Central memory CD4-positive, alpha-beta T cell (primary cell): ENCODE results near the gene PLA2G15.

Source experiments
- DNase-seq: peaks from one replicate; pipeline ENCODE4 v3.0.0; 2022

Gene PLA2G15

DNA sequence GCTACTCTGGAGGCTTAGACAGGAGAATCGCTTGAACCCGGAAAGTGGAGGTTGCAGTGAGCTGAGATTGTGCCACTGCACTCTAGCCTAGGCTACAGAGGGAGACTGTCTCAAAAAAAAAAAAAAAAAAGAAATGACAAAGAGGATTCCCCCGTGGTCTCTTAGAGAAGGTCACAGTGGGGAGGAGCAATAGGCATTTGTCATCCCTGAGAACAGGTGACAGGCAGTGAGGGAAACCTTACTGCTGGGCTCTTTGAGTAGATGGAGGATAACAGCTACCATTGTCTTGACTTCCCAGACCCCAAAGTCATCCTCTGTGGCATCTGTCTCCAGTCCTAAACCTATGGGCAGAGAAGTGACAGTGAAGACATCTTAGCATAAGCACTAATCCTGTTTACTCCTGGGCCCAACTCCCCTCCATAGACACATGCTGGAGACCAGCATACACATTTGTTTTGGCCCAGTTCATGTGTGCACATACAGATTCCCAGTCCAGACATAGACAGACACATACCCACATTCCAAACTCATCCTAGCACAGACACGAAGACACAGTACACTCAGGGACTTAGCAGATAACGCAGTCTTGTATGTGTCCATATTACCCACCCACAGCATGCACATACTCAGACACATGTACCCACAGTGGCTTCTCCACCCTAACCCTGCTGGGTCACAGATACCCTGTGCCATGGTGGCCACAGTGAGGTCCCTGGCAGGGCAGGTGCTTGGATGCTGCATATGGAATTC, 11.9 kb upstream of the PLA2G15 start:
- DNase-seq = peak; percentile 5

GRCh38 chr16:68233835-68234187, 11.4 kb upstream of the PLA2G15 start:
- no peak for DNase-seq

- no peak for DNase-seq
Measured at GRCh38 chr16:68234188-68235107, 10.7 kb upstream of the PLA2G15 start.

DNA sequence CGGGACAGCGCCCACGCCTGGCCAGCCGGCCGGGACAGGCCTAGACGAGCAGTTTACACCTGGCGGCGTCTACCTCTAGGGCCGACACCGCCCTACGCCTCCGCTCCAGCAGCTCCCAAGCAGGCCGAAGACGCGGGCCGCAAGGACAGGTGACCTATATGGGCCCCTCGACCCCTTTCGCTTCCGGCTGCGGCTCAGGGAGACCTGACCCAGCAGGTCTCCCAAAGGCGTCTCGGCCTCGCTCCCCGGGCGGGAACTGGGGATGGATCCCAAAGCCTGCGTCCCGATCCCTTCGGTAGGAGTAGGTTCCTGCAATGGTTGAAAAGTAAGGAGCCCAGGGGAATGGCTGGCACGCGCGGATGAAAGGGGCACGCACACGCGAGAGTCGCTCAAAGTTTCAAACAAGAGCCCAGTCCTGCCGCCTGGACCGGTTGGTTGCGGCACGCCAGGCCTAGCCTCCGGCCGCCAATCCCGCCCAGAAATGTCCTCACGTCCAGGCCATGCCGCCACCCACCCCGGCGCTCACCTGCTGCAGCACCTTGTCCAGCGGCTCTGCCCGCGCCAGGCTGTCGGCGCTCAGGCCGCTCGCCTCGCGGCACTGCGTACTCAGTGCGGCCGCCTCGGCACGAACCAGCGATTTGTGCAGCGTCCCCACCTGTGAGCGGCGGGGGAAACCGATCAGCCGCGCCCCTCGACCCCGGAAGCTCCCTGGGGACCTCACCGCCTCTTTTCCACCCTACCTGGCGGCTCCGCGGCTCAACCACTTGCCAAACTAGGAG, 9.9 kb upstream of the PLA2G15 start:
- peak; percentile 10 for DNase-seq

GRCh38 chr16:68235887-68236136, 9.4 kb upstream of the PLA2G15 start, which contains the start of gene ESRP2:
Gene ESRP2, minus strand, starts transcription at chr16:68236127. Its CDS starts 82 bp downstream, at chr16:68236045.
- DNase-seq = no peak

DNA sequence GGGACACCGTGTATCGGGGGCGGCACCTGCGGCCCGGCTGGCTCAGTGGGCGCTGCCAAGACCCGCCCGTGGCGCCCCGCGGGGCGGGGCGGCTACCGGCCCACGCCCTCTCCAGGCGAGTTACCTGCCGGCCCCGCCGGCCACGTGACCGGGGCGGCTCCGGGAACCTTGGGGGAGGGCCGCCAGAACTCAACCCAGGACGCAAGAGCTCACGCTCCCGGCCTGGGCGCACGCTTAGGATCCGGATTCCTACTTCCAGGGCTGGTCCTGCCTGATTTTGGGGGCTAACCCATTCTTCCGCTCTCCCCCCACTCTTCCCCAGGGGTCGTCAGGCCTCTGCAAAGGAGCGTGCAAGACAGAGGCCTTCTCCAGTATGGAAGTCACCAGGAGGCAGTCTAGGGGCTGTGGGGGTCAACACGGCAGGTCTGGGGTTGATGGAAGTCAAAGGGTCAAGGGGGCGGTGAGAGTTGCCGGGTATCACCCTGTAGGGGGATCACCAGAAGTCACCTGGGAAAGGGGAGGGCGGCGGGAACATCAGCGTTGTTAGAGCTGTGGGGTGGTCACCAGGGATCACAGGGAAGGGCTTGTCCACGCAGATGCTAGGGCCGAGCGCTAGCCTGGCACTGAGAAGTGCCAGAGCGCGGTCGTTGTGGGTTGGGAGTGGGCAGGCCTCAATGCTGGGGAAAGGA, 8.9 kb upstream of the PLA2G15 start:
- peak; percentile 45 for DNase-seq

DNA sequence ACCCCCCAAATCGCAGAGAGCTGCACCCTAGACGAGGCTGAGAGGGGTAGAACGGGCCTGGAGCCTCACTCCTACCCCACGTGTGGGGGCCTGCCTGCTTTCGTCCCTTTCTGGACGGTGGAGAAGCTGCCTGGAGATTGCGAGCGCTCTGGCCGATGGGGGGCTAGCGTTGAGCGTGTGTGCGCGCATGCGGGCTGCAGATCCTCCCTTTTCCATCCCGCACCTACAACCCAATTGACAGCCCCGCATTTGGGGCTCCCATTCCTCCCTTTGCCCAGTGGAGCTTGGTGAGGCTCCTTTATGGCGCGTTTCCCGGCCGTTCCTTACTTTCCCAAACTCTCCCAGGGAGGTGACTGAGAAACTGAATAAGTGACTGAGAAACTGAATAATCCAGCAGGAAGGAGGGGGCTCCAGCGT, 8.3 kb upstream of the PLA2G15 start:
- DNase-seq = peak; percentile 8

DNA sequence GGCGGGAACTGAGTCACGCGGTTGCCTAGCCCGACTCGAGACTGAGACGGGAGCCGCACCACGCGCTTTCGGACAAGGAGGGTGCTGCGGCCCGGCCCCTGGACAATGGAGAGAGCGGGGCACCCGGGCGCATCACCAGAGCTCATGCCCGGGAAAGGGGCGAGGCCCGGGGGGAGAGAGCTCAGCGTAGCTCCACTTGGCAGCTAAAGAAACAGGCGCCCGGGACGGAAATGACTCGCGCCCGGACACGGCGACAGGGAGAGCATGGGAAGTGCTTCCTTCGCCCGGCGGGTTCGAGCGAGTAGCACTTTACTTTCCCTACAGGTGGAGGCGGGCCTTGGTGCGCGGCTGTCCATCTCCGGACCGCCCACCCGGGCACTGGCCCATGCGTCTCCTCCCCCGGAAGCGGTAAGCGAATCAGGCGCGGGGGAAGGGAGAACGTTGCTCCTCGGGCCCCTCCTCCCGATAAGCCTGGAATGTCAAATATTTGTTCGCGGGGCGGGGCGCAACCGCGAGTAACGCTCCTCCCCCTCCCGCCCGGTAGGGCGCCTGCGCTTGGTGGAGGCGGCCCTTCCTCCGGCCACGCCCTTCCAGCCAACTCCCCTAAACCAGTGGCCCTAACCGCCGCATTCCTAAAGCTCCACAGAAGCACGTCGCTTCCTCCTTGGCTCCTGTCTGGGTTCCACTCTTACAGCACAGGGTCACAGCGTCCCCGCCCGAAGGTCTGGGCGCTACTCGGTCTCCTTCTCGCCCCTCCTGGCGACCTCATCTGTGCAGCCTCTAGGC, 7.7 kb upstream of the PLA2G15 start:
- DNase-seq = peak; percentile 82

GRCh38 chr16:68238029-68238345, 7.2 kb upstream of the PLA2G15 start:
- DNase-seq = no peak

GRCh38 chr16:68242085-68242484, 3.1 kb upstream of the PLA2G15 start:
- DNase-seq = no peak

GRCh38 chr16:68242926-68243858, 2.0 kb upstream of the PLA2G15 start:
- no peak for DNase-seq

DNA sequence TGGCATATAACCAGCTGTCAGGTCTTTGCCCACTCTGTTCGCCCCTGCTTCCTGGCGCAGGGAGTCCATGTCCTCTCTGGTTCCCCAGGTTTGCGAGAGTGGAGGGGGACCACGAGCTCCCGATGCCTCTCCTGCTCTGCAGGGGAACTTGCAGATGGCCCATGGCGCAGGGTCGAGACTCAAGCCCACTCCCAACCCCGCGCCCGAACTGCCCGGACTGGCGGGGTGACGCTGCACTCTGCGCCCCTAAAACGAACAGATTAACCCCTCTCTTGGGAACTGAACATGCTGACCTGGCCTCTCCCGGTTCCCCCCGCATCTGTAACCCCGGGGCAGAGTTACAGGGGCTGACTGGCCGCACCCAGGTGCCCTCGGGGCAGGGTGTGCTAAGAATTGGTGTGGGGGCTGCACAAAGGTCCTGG, 681 bp upstream of the PLA2G15 start:
- DNase-seq = no peak

GRCh38 chr16:68246121-68246520, 948 bp downstream of the PLA2G15 start:
- no peak for DNase-seq

DNA sequence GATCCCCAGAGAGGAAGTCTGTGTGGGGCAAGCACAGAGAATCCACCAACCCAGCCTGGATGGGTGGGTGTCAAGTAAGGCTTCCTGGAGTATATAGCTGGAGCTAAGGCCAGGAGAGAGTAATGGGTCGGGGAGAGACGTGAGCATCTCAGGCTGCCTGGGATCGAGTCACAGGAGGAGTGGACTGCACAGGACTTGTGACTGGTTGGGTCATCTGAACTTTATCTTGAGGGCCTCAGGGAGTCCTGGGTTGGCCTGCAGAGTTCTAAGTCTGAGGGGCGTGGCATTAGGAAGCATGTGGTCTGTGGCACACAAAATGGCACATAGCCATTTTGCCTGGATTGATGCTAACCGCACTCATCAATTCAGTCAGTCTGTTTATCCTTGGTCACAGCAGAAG, 1.5 kb downstream of the PLA2G15 start:
- no peak for DNase-seq

- no peak for DNase-seq
Measured at GRCh38 chr16:68247400-68247799, 2.2 kb downstream of the PLA2G15 start.

GRCh38 chr16:68247932-68248331, 2.8 kb downstream of the PLA2G15 start:
- no peak for DNase-seq

DNA sequence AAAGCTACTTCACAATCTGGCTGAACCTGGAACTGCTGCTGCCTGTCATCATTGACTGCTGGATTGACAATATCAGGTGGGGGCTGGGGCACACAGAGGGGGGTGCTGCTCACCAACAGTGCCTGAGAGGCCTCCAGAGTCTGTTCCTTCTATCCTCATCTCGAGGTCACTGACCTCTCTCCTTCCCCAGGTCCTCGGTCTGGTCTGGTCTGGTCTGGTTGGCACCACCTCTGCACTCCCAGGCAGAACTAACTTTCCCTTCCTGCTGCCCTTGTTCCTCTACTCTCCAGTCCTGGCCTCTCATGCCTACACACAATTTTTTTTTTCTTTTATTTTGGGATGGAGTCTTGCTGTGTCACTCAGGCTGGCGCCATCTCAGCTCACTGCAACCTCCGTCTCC, 4.2 kb downstream of the PLA2G15 start:
- no peak for DNase-seq

- DNase-seq = no peak
Measured at GRCh38 chr16:68250951-68251350, 5.8 kb downstream of the PLA2G15 start.

GRCh38 chr16:68251832-68252231, 6.7 kb downstream of the PLA2G15 start:
- no peak for DNase-seq

DNA sequence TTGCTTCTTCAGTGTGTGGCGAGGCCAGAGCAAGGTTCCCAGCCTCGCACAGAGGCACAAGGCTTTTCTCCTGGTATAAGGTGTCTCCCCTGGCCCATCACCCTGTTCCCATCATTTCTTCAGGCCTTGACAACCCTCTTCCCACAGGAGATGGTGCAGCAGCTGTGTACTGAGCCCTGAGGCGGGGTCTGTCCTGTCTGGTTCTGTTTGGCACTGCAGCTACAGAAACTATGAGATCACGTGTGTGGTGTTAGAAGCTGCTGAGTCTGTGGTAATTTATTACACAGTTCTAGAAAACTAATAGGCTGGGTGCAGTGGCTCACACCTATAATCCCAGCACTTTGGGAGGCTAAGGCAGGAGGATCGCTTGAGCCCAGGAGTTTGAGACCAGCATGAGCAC, 7.2 kb downstream of the PLA2G15 start:
- DNase-seq = no peak

DNA sequence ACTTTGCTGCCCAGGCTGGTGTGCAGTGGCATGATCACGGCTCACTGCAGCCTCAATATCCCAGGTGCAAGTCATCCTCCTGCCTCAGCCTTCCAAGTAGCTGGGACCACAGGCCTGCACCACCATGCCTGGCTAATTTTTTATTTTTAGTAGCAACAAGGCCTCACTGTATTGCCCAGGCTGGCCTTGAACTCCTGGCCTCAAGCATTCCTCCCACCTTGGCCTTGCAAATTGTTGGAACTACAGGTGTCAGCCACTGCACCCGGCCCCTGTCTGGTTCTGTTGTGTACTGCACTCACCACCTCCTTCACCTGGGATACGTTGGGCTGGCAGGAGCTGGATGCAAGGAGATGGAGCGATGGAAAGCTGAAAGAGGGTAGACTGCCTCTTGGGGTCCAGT, 8.5 kb downstream of the PLA2G15 start:
- DNase-seq = no peak
